Neuron (in vitro differentiated cells): ENCODE results near the gene SUZ12.
"Not testable (repeated sequence)": the region's sequence is repeated elsewhere in the genome, so short reads cannot be mapped to it uniquely, and the experiment has no call there.

ENCODE experiments used
- H2AFZ ChIP-seq: one replicate; pipeline ENCODE4 v1.6.1; 2013; ENCODE audit warnings: low read depth, mild to moderate bottlenecking, inconsistent platforms, low read length, moderate library complexity
- H3K27me3 ChIP-seq: one replicate; pipeline ENCODE4 v1.6.1; 2013; ENCODE audit warnings: low read length; ENCODE audit not compliant: insufficient read depth
- H3K36me3 ChIP-seq: one replicate; pipeline ENCODE4 v1.6.1; 2013; ENCODE audit warnings: low read length; ENCODE audit not compliant: insufficient read depth
- H3K4me1 ChIP-seq: one replicate; pipeline ENCODE4 v1.6.1; 2013; ENCODE audit warnings: low read length; ENCODE audit not compliant: insufficient read depth
- H3K4me3 ChIP-seq: 2 replicates; pipeline ENCODE4 v1.5.1; 2013; ENCODE audit warnings: mild to moderate bottlenecking, low read length, moderate library complexity
- H3K9me3 ChIP-seq: one replicate; pipeline ENCODE4 v1.6.1; 2013; ENCODE audit warnings: low read length

Gene SUZ12

DNA sequence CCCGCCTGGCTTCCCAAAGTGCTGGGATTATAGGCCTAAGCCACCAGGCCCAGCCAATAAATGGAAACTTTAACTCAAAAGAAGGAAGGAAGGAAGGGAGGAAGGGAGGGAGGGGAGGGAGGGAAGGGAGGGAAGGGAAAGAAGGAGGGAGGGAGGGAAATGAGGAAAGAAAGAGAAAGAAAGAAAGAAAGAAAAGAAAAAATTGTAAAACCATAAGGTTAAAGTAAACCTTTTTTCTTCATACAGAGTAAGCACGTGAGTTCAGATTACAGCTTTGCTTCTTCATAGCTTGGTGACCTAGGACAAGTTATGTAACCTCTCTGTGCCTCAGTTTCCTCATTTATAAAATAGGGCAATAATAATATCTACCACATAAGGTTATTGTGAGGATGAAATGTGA, 96.4 kb downstream of the SUZ12 start:
- no peak overlapping the region for H2AFZ ChIP-seq
- no peaks in the 10 kb centered on the region for H3K27me3 ChIP-seq
- no peaks in the 10 kb centered on the region for H3K4me1 ChIP-seq
- H3K9me3 ChIP-seq, result no peaks in the 10 kb centered on the region
- peaks cover 30% of the 10 kb centered on the region for H3K36me3 ChIP-seq
- no peak overlapping the region for H3K4me3 ChIP-seq

GRCh38 chr17:32033812-32034211, 97.0 kb downstream of the SUZ12 start:
- H3K4me1 ChIP-seq, H2AFZ ChIP-seq, H3K27me3 ChIP-seq, H3K4me3 ChIP-seq, H3K9me3 ChIP-seq: not testable (repeated sequence)
- peaks cover 33% of the 10 kb centered on the region for H3K36me3 ChIP-seq

- not testable (repeated sequence) for H3K9me3 ChIP-seq, H3K27me3 ChIP-seq, H2AFZ ChIP-seq, H3K4me1 ChIP-seq, H3K4me3 ChIP-seq
- H3K36me3 ChIP-seq, result peaks cover 37% of the 10 kb centered on the region
Measured at GRCh38 chr17:32040246-32040645, 103.4 kb downstream of the SUZ12 start.

- peaks cover 27% of the 10 kb centered on the region for H3K36me3 ChIP-seq
- H3K4me1 ChIP-seq, H3K9me3 ChIP-seq, H2AFZ ChIP-seq, H3K27me3 ChIP-seq, H3K4me3 ChIP-seq: not testable (repeated sequence)
Measured at GRCh38 chr17:32041306-32041875, 104.6 kb downstream of the SUZ12 start.

DNA sequence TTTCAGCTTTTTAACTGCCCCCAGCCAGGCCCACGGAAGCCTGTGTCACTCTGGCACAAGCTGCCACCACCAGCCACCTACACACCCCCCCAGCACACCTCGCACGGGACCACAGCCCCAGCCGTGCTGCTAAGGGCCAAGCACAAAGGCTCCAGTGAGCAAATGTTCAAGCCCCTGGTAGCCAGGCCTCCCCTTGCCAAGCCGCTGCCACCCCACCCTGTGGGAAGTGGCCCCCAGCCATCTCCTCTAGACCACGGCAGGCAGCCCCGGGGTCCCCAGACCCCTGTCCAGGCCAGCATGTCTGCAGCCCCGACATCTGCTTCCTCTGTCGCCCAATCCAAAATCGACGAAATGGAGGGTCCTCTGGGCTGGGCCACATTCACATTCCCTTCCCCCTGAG, 105.5 kb downstream of the SUZ12 start:
- not testable (repeated sequence) for H3K4me1 ChIP-seq, H2AFZ ChIP-seq, H3K9me3 ChIP-seq, H3K4me3 ChIP-seq, H3K27me3 ChIP-seq
- peaks cover 20% of the 10 kb centered on the region for H3K36me3 ChIP-seq

GRCh38 chr17:32045611-32046010, 108.8 kb downstream of the SUZ12 start:
- H3K4me1 ChIP-seq, H3K4me3 ChIP-seq, H3K27me3 ChIP-seq, H3K36me3 ChIP-seq, H2AFZ ChIP-seq, H3K9me3 ChIP-seq: not testable (repeated sequence)

DNA sequence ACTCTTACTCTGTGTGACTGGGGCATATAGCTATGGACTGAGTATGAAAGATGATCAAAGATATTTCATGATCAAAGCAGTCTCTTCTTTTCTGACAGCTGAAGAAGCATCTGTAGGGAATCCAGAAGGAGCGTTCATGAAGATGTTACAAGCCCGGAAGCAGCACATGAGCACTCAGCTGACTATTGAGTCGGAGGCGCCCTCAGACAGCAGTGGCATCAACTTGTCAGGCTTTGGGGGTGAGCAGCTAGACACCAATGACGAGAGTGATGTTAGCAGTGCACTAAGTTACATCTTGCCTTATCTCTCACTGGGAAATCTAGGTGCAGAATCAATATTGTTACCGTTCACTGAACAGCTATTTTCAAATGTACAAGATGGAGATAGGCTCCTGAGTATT, 110.9 kb downstream of the SUZ12 start:
- not testable (repeated sequence) for H3K27me3 ChIP-seq, H3K36me3 ChIP-seq, H3K4me1 ChIP-seq, H2AFZ ChIP-seq, H3K4me3 ChIP-seq, H3K9me3 ChIP-seq
